ACHN (cell line): ENCODE results near the gene PSMG2.
"Not testable (repeated sequence)": the region's sequence is repeated elsewhere in the genome, so short reads cannot be mapped to it uniquely, and the experiment has no call there.

Experiments
- DNase-seq: peaks from one replicate; pipeline ENCODE4 v3.0.0-alpha.2; 2015
- in situ Hi-C: cut with HindIII; loops from 2 replicates; pipeline ENCODE4 v1.10.0; 2017; ENCODE audit warnings: low sequenced_read_pairs, low pct_ligation_motif_present, low pct_unique_long_range_greater_than_20kb

PSMG2 gene

GRCh38 chr18:12751503-12751884 is 48.7 kb downstream of the PSMG2 start:
- in situ Hi-C loops, result no loop called here
- no peak for DNase-seq

GRCh38 chr18:12751891-12752290 is 49.0 kb downstream of the PSMG2 start:
- no peak for DNase-seq
- in situ Hi-C loops, result no loop called here

GRCh38 chr18:12754511-12754910 is 51.7 kb downstream of the PSMG2 start:
- DNase-seq, result no peak

GRCh38 chr18:12755606-12756005 is 52.8 kb downstream of the PSMG2 start:
- DNase-seq, in situ Hi-C loops: not testable (repeated sequence)

More at GRCh38 chr18:12754511-12754910, 51.7 kb downstream of the PSMG2 start:
- in situ Hi-C loops, result no loop called here

- in situ Hi-C loops, DNase-seq: not testable (repeated sequence)
Measured at GRCh38 chr18:12756619-12757239, 53.9 kb downstream of the PSMG2 start.

GRCh38 chr18:12758566-12758965 is 55.7 kb downstream of the PSMG2 start:
- DNase-seq, in situ Hi-C loops: not testable (repeated sequence)

GRCh38 chr18:12765126-12765525 is 62.3 kb downstream of the PSMG2 start:
- in situ Hi-C loops, result no loop called here
- no peak for DNase-seq

- in situ Hi-C loops, result no loop called here
Measured at GRCh38 chr18:12765586-12765985, 62.7 kb downstream of the PSMG2 start.

GRCh38 chr18:12766986-12767433 is 64.2 kb downstream of the PSMG2 start:
- in situ Hi-C loops, result no loop called here

More at GRCh38 chr18:12765586-12765985, 62.7 kb downstream of the PSMG2 start:
- DNase-seq, result no peak

GRCh38 chr18:12767580-12768155 is 64.8 kb downstream of the PSMG2 start:
- in situ Hi-C loops, result no loop called here
- DNase-seq, result no peak

More at GRCh38 chr18:12766986-12767433, 64.2 kb downstream of the PSMG2 start:
- DNase-seq, result no peak

- DNase-seq, result no peak
- in situ Hi-C loops, result no loop called here
Measured at GRCh38 chr18:12768625-12769024, 65.8 kb downstream of the PSMG2 start.

- in situ Hi-C loops, result no loop called here
- DNase-seq, result no peak
Measured at GRCh38 chr18:12769136-12769535, 66.3 kb downstream of the PSMG2 start.

- in situ Hi-C loops, result no loop called here
- DNase-seq, result no peak
Measured at GRCh38 chr18:12769644-12770440, 67.0 kb downstream of the PSMG2 start.

- in situ Hi-C loops, result no loop called here
- DNase-seq, result no peak
Measured at GRCh38 chr18:12770469-12771219, 67.8 kb downstream of the PSMG2 start.

GRCh38 chr18:12772111-12772510 is 69.3 kb downstream of the PSMG2 start:
- no peak for DNase-seq
- in situ Hi-C loops, result no loop called here

GRCh38 chr18:12773369-12773768 is 70.5 kb downstream of the PSMG2 start:
- in situ Hi-C loops, result no loop called here
- DNase-seq, result no peak

- no peak for DNase-seq
- in situ Hi-C loops, result no loop called here
Measured at GRCh38 chr18:12774982-12775381, 72.1 kb downstream of the PSMG2 start.
